Stimulated activated CD8-positive, alpha-beta memory T cell treated with anti-CD3 and anti-CD28 coated beads, Interleukin-12 subunit alpha, Interleukin-12 subunit beta, amount 100 ng/mL, for 4 hours (primary cell): ENCODE measurements around the gene SLITRK5.

ENCODE experiments used
- DNase-seq: peaks from one replicate; pipeline ENCODE4 v3.0.0-alpha.2; 2020; ENCODE audit warnings: low read depth

The SLITRK5 gene

GRCh38 chr13:87671031-87671752 is at the start of gene SLITRK5:
Gene SLITRK5, plus strand, starts transcription at chr13:87671371. Its CDS starts 4,018 bp downstream, at chr13:87675389.
- DNase-seq, result peak; percentile 52

GRCh38 chr13:87622971-87623370 is 48.2 kb upstream of the SLITRK5 start:
- DNase-seq, result no peak

- no peak for DNase-seq
These were observed 14.9 kb upstream of the SLITRK5 start for GRCh38 chr13:87656306-87656705.

- DNase-seq, result no peak
These were observed 9.7 kb upstream of the SLITRK5 start for GRCh38 chr13:87661471-87661870.

- no peak for DNase-seq
These were observed 4.3 kb upstream of the SLITRK5 start for GRCh38 chr13:87666831-87667230.

GRCh38 chr13:87667686-87668085 is 3.5 kb upstream of the SLITRK5 start:
- no peak for DNase-seq

GRCh38 chr13:87669379-87669978 is 1.7 kb upstream of the SLITRK5 start:
- no peak for DNase-seq

GRCh38 chr13:87671753-87672605 is 808 bp downstream of the SLITRK5 start:
- DNase-seq, result no peak

GRCh38 chr13:87674247-87674738 is 3.1 kb downstream of the SLITRK5 start:
- no peak for DNase-seq

GRCh38 chr13:87675851-87676250 is 4.7 kb downstream of the SLITRK5 start:
- no peak for DNase-seq

GRCh38 chr13:87676254-87677042 is 5.3 kb downstream of the SLITRK5 start:
- DNase-seq, result no peak

GRCh38 chr13:87677043-87677495 is 5.9 kb downstream of the SLITRK5 start:
- no peak for DNase-seq

GRCh38 chr13:87677496-87678371 is 6.6 kb downstream of the SLITRK5 start:
- DNase-seq, result no peak

GRCh38 chr13:87678372-87678752 is 7.2 kb downstream of the SLITRK5 start:
- no peak for DNase-seq

GRCh38 chr13:87680298-87680697 is 9.1 kb downstream of the SLITRK5 start:
- no peak for DNase-seq

- DNase-seq, result no peak
These were observed 13.9 kb downstream of the SLITRK5 start for GRCh38 chr13:87684850-87685742.

- DNase-seq, result no peak
These were observed 25.3 kb downstream of the SLITRK5 start for GRCh38 chr13:87696458-87696857.

- no peak for DNase-seq
These were observed 27.1 kb downstream of the SLITRK5 start for GRCh38 chr13:87698268-87698667.

GRCh38 chr13:87709947-87710346 is 38.8 kb downstream of the SLITRK5 start:
- DNase-seq, result no peak

GRCh38 chr13:87712012-87712411 is 40.8 kb downstream of the SLITRK5 start:
- no peak for DNase-seq
